Measurements from ENCODE around the gene SCGB1C1.

SCGB1C1 gene

GRCh38 chr11:201966-202365, 9.1 kb downstream of the SCGB1C1 start:
- no peak for DNase-seq
- TF ChIP-seq GATA1 (IDR thresholded peaks at IDR 0.05; ENCODE audit: low read depth, low read length) (no peak), POLR2A (IDR thresholded peaks at IDR 0.05; ENCODE audit: low read length) (peak; percentile 17)

- no peak for TF ChIP-seq POLR2A (IDR thresholded peaks at IDR 0.05; ENCODE audit: low read length)
- DNase-seq, result no peak
Measured at GRCh38 chr11:202490-202889, 9.6 kb downstream of the SCGB1C1 start.

- no peak for TF ChIP-seq GATA1 (IDR thresholded peaks at IDR 0.05; ENCODE audit: low read depth, low read length)
- TF ChIP-seq POLR2A (IDR thresholded peaks at IDR 0.05; ENCODE audit: low read length), result peak; percentile 6
- DNase-seq, result no peak
Measured at GRCh38 chr11:203056-203944, 10.4 kb downstream of the SCGB1C1 start.

GRCh38 chr11:203945-204586, 11.2 kb downstream of the SCGB1C1 start:
- no peak for DNase-seq
- TF ChIP-seq GATA1 (IDR thresholded peaks at IDR 0.05; ENCODE audit: low read depth, low read length), result no peak
- no peak for TF ChIP-seq POLR2A (IDR thresholded peaks at IDR 0.05; ENCODE audit: low read length)

GRCh38 chr11:204587-205109, 11.8 kb downstream of the SCGB1C1 start:
- TF ChIP-seq POLR2A (IDR thresholded peaks at IDR 0.05; ENCODE audit: low read length), result no peak
- no peak for TF ChIP-seq GATA1 (IDR thresholded peaks at IDR 0.05; ENCODE audit: low read depth, low read length)
- no peak for DNase-seq

GRCh38 chr11:205221-206001, 12.5 kb downstream of the SCGB1C1 start:
- DNase-seq, result no peak
- TF ChIP-seq GATA1 (IDR thresholded peaks at IDR 0.05; ENCODE audit: low read depth, low read length) (no peak), POLR2A (IDR thresholded peaks at IDR 0.05; ENCODE audit: low read length) (peak; percentile 6)

GRCh38 chr11:206002-206384, 13.1 kb downstream of the SCGB1C1 start:
- TF ChIP-seq GATA1 (IDR thresholded peaks at IDR 0.05; ENCODE audit: low read depth, low read length) (no peak), POLR2A (IDR thresholded peaks at IDR 0.05; ENCODE audit: low read length) (peak; percentile 1)
- no peak for DNase-seq

GRCh38 chr11:206526-207207, 13.8 kb downstream of the SCGB1C1 start:
- no peak for TF ChIP-seq POLR2A (IDR thresholded peaks at IDR 0.05; ENCODE audit: low read length)
- no peak for TF ChIP-seq GATA1 (IDR thresholded peaks at IDR 0.05; ENCODE audit: low read depth, low read length)
- peak; percentile 67 to 69 for DNase-seq

- TF ChIP-seq GATA1 (IDR thresholded peaks at IDR 0.05; ENCODE audit: low read depth, low read length) (no peak), POLR2A (IDR thresholded peaks at IDR 0.05; ENCODE audit: low read length) (peak; percentile 96)
- peak; percentile 99 to 100 for DNase-seq
Measured at GRCh38 chr11:207208-207862, 14.5 kb downstream of the SCGB1C1 start, which contains the start of the genes BET1L and RIC8A. BET1L (minus strand) TSS chr11:207399; CDS start chr11:207321, 78 bp downstream. RIC8A (plus strand) TSS chr11:207708; CDS start chr11:208855, 1,147 bp downstream.

- no peak for DNase-seq
- TF ChIP-seq GATA1 (IDR thresholded peaks at IDR 0.05; ENCODE audit: low read depth, low read length), result no peak
- TF ChIP-seq POLR2A (IDR thresholded peaks at IDR 0.05; ENCODE audit: low read length), result peak; percentile 47
Measured at GRCh38 chr11:207863-208180, 14.9 kb downstream of the SCGB1C1 start.

- peak; percentile 89 to 92 for DNase-seq
- TF ChIP-seq GATA1 (IDR thresholded peaks at IDR 0.05; ENCODE audit: low read depth, low read length) (no peak), POLR2A (IDR thresholded peaks at IDR 0.05; ENCODE audit: low read length) (peak; percentile 34)
Measured at GRCh38 chr11:208181-208916, 15.5 kb downstream of the SCGB1C1 start.

- no peak for DNase-seq
- TF ChIP-seq POLR2A (IDR thresholded peaks at IDR 0.05; ENCODE audit: low read length) (no peak), GATA1 (IDR thresholded peaks at IDR 0.05; ENCODE audit: low read depth, low read length) (no peak)
Measured at GRCh38 chr11:208917-209260, 16.0 kb downstream of the SCGB1C1 start.

Data from erythroblast (primary cell).